ENCODE data around the gene EIF4G3.

EIF4G3 gene

GRCh38 chr1:20837554-20838192 is 339.0 kb downstream of the EIF4G3 start:
- in situ Hi-C loops (cut with HindIII; ENCODE audit: low sequenced_read_pairs), result no loop called here
- H3K4me3 ChIP-seq (ENCODE audit: low read depth, low read length), result no peak overlapping the region
- DNase-seq (ENCODE audit: low read depth, low spot score), result no peak
- no peak for TF ChIP-seq CTCF (IDR thresholded peaks at IDR 0.05; ENCODE audit: low read depth, low read length)

DNA sequence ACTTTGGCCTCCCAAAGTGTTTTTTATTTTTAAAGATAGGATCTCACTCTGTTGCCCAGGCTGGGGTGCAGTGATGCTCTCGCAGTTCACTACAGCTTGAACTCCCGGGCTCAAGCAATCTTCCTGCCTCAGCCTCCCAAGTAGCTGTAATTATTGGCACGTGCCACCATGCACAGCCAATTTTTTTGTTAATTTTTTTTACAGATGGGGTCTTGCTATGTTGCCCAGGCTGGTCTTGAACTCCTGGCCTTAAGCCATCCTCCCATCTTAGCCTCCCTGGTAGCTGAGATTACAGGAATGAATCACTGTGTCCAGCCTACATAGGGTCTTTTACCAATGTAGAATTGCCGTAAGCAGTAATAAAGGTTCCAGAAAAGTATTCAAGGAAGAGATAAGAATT is 340.5 kb downstream of the EIF4G3 start:
- H3K4me3 ChIP-seq (ENCODE audit: low read depth, low read length), result no peak overlapping the region
- TF ChIP-seq CTCF (IDR thresholded peaks at IDR 0.05; ENCODE audit: low read depth, low read length), result no peak
- DNase-seq (ENCODE audit: low read depth, low spot score), result no peak
- in situ Hi-C loops (cut with HindIII; ENCODE audit: low sequenced_read_pairs), result no loop called here

DNA sequence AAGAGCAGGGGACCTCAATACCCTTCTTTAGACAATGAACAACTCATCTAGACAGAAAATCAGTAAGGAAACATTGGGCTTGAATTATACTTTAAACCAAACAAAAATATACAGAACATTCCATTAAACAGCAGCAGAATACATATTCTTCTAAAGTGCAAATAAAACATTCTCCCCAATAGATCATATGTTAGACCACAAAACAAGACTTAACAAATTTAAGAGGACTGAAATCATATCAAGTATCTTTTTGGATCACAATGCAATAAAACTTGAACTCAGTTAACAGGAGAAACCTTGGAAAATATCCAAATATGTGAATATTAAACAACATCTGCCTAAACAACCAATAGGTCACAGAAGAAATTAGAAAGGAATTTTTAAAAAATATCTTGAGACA is 341.9 kb downstream of the EIF4G3 start:
- DNase-seq (ENCODE audit: low read depth, low spot score), result no peak
- H3K4me3 ChIP-seq (ENCODE audit: low read depth, low read length), result no peak overlapping the region
- TF ChIP-seq CTCF (IDR thresholded peaks at IDR 0.05; ENCODE audit: low read depth, low read length), result no peak
- in situ Hi-C loops (cut with HindIII; ENCODE audit: low sequenced_read_pairs), result no loop called here

GRCh38 chr1:20834192-20834591 is 342.5 kb downstream of the EIF4G3 start:
- no peak overlapping the region for H3K4me3 ChIP-seq (ENCODE audit: low read depth, low read length)
- in situ Hi-C loops (cut with HindIII; ENCODE audit: low sequenced_read_pairs), result no loop called here
- no peak for TF ChIP-seq CTCF (IDR thresholded peaks at IDR 0.05; ENCODE audit: low read depth, low read length)
- no peak for DNase-seq (ENCODE audit: low read depth, low spot score)

- in situ Hi-C loops (cut with HindIII; ENCODE audit: low sequenced_read_pairs), result no loop called here
- TF ChIP-seq CTCF (IDR thresholded peaks at IDR 0.05; ENCODE audit: low read depth, low read length), result no peak
- DNase-seq (ENCODE audit: low read depth, low spot score), result no peak
- H3K4me3 ChIP-seq (ENCODE audit: low read depth, low read length), result no peak overlapping the region
These were observed 346.3 kb downstream of the EIF4G3 start for GRCh38 chr1:20830378-20830777.

DNA sequence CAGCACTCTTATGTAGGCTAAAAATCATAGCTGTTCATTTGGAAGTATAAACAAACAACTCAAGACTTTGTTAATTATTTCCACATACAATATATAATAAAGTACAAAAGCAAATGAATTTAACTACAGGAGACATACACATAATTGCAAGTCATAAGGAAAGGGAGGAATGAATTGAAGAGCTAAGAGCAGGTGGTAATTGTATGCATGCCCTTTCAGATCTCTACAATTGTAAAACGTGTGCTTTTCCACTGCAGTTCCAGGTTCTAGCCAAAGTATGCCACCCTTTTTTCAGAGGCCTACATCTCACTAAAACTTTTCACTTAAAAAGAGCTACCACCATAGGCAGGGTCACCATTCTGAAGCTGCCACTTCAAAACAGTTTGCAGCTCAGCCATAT is 346.8 kb downstream of the EIF4G3 start:
- H3K4me3 ChIP-seq (ENCODE audit: low read depth, low read length), result no peak overlapping the region
- in situ Hi-C loops (cut with HindIII; ENCODE audit: low sequenced_read_pairs), result no loop called here
- TF ChIP-seq CTCF (IDR thresholded peaks at IDR 0.05; ENCODE audit: low read depth, low read length), result no peak
- DNase-seq (ENCODE audit: low read depth, low spot score), result no peak

DNA sequence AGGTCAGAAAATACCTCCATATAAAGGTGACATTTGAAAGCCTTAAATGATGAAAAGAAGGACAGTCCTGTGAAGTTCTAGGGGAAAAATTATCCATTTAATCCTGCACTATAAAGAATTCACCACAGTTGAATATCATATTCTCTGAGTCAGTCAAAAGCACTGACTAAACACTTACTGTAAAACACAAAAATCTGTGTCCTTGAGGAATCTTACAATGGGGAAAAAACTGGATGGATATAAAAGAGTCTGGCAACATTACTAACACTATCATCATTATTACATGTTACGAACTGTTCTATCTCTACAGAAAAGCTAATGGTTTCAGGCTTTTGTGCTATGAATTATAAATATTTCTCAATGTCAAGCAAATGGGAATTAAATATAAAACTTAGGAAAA is 347.2 kb downstream of the EIF4G3 start:
- TF ChIP-seq CTCF (IDR thresholded peaks at IDR 0.05; ENCODE audit: low read depth, low read length), result no peak
- in situ Hi-C loops (cut with HindIII; ENCODE audit: low sequenced_read_pairs), result no loop called here
- DNase-seq (ENCODE audit: low read depth, low spot score), result no peak

More for the DNA sequence above, 347.2 kb downstream of the EIF4G3 start:
- H3K4me3 ChIP-seq (ENCODE audit: low read depth, low read length), result no peak overlapping the region
